ENCODE data around the gene APOA1. TPM values are rescaled to one million over a fixed set of nuclear protein-coding genes. Genes with fewer than 3 reads are reported as not detected.
"Not testable (repeated sequence)": the region's sequence is repeated elsewhere in the genome, so short reads cannot be mapped to it uniquely, and the experiment has no call there.

APOA1 gene
- total RNA-seq, 1 donor from 2014 or later: not detected

DNA sequence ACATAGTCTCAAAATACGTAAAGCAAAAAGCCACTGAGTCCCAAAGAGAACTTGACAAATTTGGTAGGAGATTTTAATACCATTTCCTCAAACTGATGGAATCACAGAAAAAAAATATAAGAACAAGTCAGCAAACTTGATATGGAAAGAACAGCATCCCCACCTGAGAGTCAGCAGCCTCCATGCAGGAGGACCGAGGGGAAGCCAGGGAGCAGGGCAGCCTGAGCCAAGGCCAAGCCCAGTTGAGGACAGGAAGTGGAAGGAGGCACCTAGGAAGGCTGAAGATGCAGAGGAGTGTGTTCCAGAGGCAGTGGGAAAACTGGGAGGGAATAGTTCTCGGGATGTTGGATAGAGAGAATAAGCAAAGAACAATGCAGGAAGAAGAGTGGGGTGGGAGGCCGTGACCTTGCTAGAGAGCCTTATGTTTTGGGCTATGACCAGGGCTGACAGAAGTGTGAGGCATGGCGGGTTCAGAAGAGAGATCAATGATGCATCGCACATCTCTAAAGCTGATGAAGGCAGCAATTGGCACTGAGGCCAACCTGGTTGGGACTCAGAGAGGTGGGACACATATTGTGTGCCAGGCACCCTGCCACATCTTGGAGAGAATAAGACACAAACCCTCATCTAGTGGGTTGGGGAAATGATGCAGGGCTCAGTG lies 29.7 kb downstream of the APOA1 start:
- no peak for FAIRE-seq

DNA sequence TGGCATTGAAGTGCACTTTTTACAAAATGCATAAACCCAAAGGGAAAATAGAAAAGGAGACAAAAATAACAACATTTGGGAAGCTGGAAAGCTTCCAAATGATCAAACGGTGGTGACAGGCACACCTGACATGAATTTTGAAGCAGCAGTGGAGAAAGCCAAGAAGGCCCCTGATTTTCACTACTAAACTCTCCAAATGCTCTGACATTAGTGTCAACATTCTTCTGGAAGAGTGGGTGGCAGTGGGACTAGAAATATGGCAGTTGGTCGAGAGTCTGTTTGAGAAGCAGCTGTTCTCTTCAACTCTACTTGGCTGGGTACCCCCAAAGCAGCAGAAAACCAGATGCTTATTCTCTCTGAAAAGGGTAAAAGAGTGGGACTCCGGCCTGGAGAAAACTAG lies 33.4 kb downstream of the APOA1 start:
- no peaks in the 10 kb centered on the region for H3K36me3 ChIP-seq (ENCODE audit: control insufficient read depth, insufficient read depth, low read length)
- no peak for DNase-seq (ENCODE audit: low read depth)
- FAIRE-seq: no peak
- TF ChIP-seq, protein P1, sequence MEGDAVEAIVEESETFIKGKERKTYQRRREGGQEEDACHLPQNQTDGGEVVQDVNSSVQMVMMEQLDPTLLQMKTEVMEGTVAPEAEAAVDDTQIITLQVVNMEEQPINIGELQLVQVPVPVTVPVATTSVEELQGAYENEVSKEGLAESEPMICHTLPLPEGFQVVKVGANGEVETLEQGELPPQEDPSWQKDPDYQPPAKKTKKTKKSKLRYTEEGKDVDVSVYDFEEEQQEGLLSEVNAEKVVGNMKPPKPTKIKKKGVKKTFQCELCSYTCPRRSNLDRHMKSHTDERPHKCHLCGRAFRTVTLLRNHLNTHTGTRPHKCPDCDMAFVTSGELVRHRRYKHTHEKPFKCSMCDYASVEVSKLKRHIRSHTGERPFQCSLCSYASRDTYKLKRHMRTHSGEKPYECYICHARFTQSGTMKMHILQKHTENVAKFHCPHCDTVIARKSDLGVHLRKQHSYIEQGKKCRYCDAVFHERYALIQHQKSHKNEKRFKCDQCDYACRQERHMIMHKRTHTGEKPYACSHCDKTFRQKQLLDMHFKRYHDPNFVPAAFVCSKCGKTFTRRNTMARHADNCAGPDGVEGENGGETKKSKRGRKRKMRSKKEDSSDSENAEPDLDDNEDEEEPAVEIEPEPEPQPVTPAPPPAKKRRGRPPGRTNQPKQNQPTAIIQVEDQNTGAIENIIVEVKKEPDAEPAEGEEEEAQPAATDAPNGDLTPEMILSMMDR (IDR thresholded peaks at IDR 0.05; ENCODE audit: insufficient read depth, low read length, severe bottlenecking): no peak
- H3K27me3 ChIP-seq (ENCODE audit: control insufficient read depth, insufficient read depth, low read length): no peaks in the 10 kb centered on the region
- no peak overlapping the region for H3K4me3 ChIP-seq (ENCODE audit: low read depth, low read length)

More for the DNA sequence above, 29.7 kb downstream of the APOA1 start:
- no peak overlapping the region for H3K4me3 ChIP-seq (ENCODE audit: low read depth, low read length)
- no peak for DNase-seq (ENCODE audit: low read depth)
- no peaks in the 10 kb centered on the region for H3K36me3 ChIP-seq (ENCODE audit: control insufficient read depth, insufficient read depth, low read length)
- H3K27me3 ChIP-seq (ENCODE audit: control insufficient read depth, insufficient read depth, low read length): no peaks in the 10 kb centered on the region
- TF ChIP-seq, protein P1 (IDR thresholded peaks at IDR 0.05; ENCODE audit: insufficient read depth, low read length, severe bottlenecking): no peak

DNA sequence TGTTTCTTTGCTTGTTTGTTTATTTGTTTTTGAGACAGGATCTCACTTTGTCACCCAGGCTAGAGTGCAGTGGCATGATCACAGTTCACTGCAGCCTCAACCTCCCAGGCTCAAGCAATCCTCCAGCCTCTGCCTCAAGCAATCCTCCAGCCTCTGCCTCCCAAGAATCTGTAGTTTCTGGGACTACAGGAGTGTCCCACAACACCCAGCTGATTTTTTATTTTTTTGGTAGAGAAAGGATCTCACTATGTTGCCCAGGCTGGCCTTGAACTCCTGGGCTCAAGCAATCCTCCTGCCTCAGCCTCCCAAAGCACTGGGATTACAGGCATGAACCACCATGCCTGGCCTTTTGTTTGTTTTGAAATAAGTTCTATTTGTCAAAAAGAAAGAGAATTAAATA lies 35.8 kb downstream of the APOA1 start:
- H3K36me3 ChIP-seq (ENCODE audit: control insufficient read depth, insufficient read depth, low read length); DNase-seq (ENCODE audit: low read depth); H3K4me3 ChIP-seq (ENCODE audit: low read depth, low read length); FAIRE-seq; H3K27me3 ChIP-seq (ENCODE audit: control insufficient read depth, insufficient read depth, low read length): not testable (repeated sequence)

DNA sequence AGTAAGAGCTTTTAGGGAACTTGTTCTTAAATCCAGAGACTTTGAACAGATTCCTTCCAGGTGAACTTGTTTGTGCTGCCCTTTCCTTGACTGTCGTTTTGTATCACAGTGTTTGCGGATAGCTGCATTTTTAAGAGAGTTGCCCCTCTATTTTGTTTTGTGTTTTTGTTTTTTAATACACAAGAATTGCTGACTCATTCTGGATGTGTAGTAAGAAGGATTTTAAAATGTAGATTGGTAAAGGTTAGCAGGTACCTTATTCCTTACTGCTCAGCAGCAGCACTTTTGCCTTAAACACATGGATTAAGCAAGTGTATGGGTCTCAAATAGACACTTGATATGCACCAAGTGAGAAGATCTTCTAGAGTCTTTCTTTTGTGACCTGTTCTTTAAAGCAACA lies 36.8 kb downstream of the APOA1 start:
- no peaks in the 10 kb centered on the region for H3K27me3 ChIP-seq (ENCODE audit: control insufficient read depth, insufficient read depth, low read length)
- no peak overlapping the region for H3K4me3 ChIP-seq (ENCODE audit: low read depth, low read length)
- DNase-seq (ENCODE audit: low read depth): no peak
- H3K36me3 ChIP-seq (ENCODE audit: control insufficient read depth, insufficient read depth, low read length): no peaks in the 10 kb centered on the region
- no peak for FAIRE-seq
- TF ChIP-seq, protein P1 (IDR thresholded peaks at IDR 0.05; ENCODE audit: insufficient read depth, low read length, severe bottlenecking): no peak

GRCh38 chr11:116798368-116798767 lies 39.1 kb downstream of the APOA1 start:
- FAIRE-seq (no peak), DNase-seq (ENCODE audit: low read depth) (no peak)
- Histone ChIP-seq H3K4me3 (ENCODE audit: low read depth, low read length) (no peak overlapping the region), H3K36me3 (ENCODE audit: control insufficient read depth, insufficient read depth, low read length) (no peaks in the 10 kb centered on the region), H3K27me3 (ENCODE audit: control insufficient read depth, insufficient read depth, low read length) (no peaks in the 10 kb centered on the region)
- TF ChIP-seq, protein P1 (IDR thresholded peaks at IDR 0.05; ENCODE audit: insufficient read depth, low read length, severe bottlenecking): no peak

DNA sequence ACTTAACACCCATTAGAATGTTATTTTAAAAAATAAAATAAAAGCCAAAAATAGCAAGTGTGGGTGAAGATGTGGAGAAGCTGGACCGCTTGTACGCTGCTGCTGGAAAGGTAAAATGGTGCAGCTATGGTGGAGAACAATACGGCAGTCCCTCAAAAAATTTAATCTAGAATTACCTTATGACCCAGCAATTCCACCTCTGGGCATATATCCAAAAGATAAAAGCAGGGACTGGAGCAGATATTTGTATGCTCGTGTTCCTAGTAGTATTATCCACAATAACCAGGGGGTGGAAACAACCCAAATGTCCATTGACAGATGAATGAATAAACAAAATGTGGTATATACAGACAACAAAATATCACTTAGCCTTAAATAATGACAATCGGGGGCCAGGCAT lies 39.6 kb downstream of the APOA1 start:
- no peaks in the 10 kb centered on the region for H3K36me3 ChIP-seq (ENCODE audit: control insufficient read depth, insufficient read depth, low read length)
- TF ChIP-seq, protein P1 (IDR thresholded peaks at IDR 0.05; ENCODE audit: insufficient read depth, low read length, severe bottlenecking): no peak
- DNase-seq (ENCODE audit: low read depth) (no peak), FAIRE-seq (no peak)
- H3K4me3 ChIP-seq (ENCODE audit: low read depth, low read length): no peak overlapping the region
- no peaks in the 10 kb centered on the region for H3K27me3 ChIP-seq (ENCODE audit: control insufficient read depth, insufficient read depth, low read length)

All from bronchial epithelial cell (primary cell).